Dendritic cell treated with granulocyte-macrophage colony-stimulating factor and Interleukin-4, amounts not matched to agents 40 ng/mL and 50 ng/mL, for 4 days (primary cell): ENCODE results near the gene SH3BP2.

ENCODE experiments used
- H3K27ac Mint-ChIP-seq: one replicate; pipeline ENCODE4 v1.8.0; 2022; ENCODE audit warnings: mild to moderate bottlenecking, mixed read lengths
- H3K27me3 Mint-ChIP-seq: one replicate; pipeline ENCODE4 v1.8.0; 2022; ENCODE audit warnings: mild to moderate bottlenecking, mixed read lengths
- H3K36me3 Mint-ChIP-seq: one replicate; pipeline ENCODE4 v1.8.0; 2022; ENCODE audit warnings: low read depth, mixed read lengths
- H3K4me1 Mint-ChIP-seq: one replicate; pipeline ENCODE4 v1.8.0; 2022; ENCODE audit warnings: low read depth, mixed read lengths
- H3K4me3 Mint-ChIP-seq: one replicate; pipeline ENCODE4 v1.8.0; 2022; ENCODE audit warnings: mild to moderate bottlenecking, moderate library complexity, mixed read lengths
- H3K9me3 Mint-ChIP-seq: one replicate; pipeline ENCODE4 v1.8.0; 2022; ENCODE audit warnings: mixed read lengths
- intact Hi-C: fragments of 100-400 bp; cut with micrococcal nuclease; formaldehyde crosslinking; loops from one replicate; pipeline ENCODE4 v1.15.0; 2022

The SH3BP2 gene

GRCh38 chr4:2791518-2792395 is 1.1 kb upstream of the SH3BP2 start:
- intact Hi-C loops = loop anchor here (1.0 kb wide), 1 partner anchor 10 kb away; no protein-coding TSS in a partner anchor
- no peaks in the 10 kb centered on the region for H3K9me3 Mint-ChIP-seq
- peak overlapping the region; percentile 44 for H3K4me3 Mint-ChIP-seq
- H3K27ac Mint-ChIP-seq = peak overlapping the region; percentile 78
- peaks cover 88% of the 10 kb centered on the region for H3K4me1 Mint-ChIP-seq
- H3K36me3 Mint-ChIP-seq = peaks cover 36% of the 10 kb centered on the region
- H3K27me3 Mint-ChIP-seq = no peaks in the 10 kb centered on the region

GRCh38 chr4:2792396-2792710 is 532 bp upstream of the SH3BP2 start:
- no peaks in the 10 kb centered on the region for H3K9me3 Mint-ChIP-seq
- H3K27me3 Mint-ChIP-seq = no peaks in the 10 kb centered on the region
- H3K4me3 Mint-ChIP-seq = peak overlapping the region; percentile 44
- peaks cover 42% of the 10 kb centered on the region for H3K36me3 Mint-ChIP-seq
- H3K4me1 Mint-ChIP-seq = peaks cover 88% of the 10 kb centered on the region
- intact Hi-C loops = loop anchor here (1.0 kb wide), 1 partner anchor 9 kb away; no protein-coding TSS in a partner anchor
- H3K27ac Mint-ChIP-seq = peak overlapping the region; percentile 78

- H3K4me1 Mint-ChIP-seq = peaks cover 88% of the 10 kb centered on the region
- peaks cover 57% of the 10 kb centered on the region for H3K36me3 Mint-ChIP-seq
- no peaks in the 10 kb centered on the region for H3K27me3 Mint-ChIP-seq
- peak overlapping the region; percentile 94 for H3K27ac Mint-ChIP-seq
- H3K9me3 Mint-ChIP-seq = no peaks in the 10 kb centered on the region
- intact Hi-C loops = no loop called here
- H3K4me3 Mint-ChIP-seq = peak overlapping the region; percentile 88
Observed at GRCh38 chr4:2793586-2794485, 951 bp downstream of the SH3BP2 start.

- H3K4me3 Mint-ChIP-seq = peak overlapping the region; percentile 88
- H3K4me1 Mint-ChIP-seq = peaks cover 85% of the 10 kb centered on the region
- no peaks in the 10 kb centered on the region for H3K9me3 Mint-ChIP-seq
- peak overlapping the region; percentile 94 for H3K27ac Mint-ChIP-seq
- intact Hi-C loops = loop anchor here (5.0 kb wide), 1 partner anchor 138 kb away; no protein-coding TSS in a partner anchor
- H3K27me3 Mint-ChIP-seq = no peaks in the 10 kb centered on the region
- peaks cover 65% of the 10 kb centered on the region for H3K36me3 Mint-ChIP-seq
Observed at GRCh38 chr4:2794486-2795299, 1.8 kb downstream of the SH3BP2 start.

GRCh38 chr4:2795300-2795892 is 2.5 kb downstream of the SH3BP2 start:
- intact Hi-C loops = loop anchor here (5.0 kb wide), 1 partner anchor 137 kb away; no protein-coding TSS in a partner anchor
- H3K27me3 Mint-ChIP-seq = no peaks in the 10 kb centered on the region
- H3K36me3 Mint-ChIP-seq = peaks cover 72% of the 10 kb centered on the region
- H3K9me3 Mint-ChIP-seq = no peaks in the 10 kb centered on the region
- peak overlapping the region; percentile 94 for H3K27ac Mint-ChIP-seq
- H3K4me1 Mint-ChIP-seq = peaks cover 85% of the 10 kb centered on the region
- peak overlapping the region; percentile 88 for H3K4me3 Mint-ChIP-seq

- Mint-ChIP-seq H3K4me3 (peak overlapping the region; percentile 86), H3K27me3 (no peaks in the 10 kb centered on the region), H3K9me3 (no peaks in the 10 kb centered on the region), H3K36me3 (peaks cover 80% of the 10 kb centered on the region), H3K27ac (peak overlapping the region; percentile 94), H3K4me1 (peaks cover 85% of the 10 kb centered on the region)
- intact Hi-C loops = loop anchor here (5.0 kb wide), 1 partner anchor 136 kb away; no protein-coding TSS in a partner anchor
Observed at GRCh38 chr4:2795893-2796848, 3.3 kb downstream of the SH3BP2 start.

GRCh38 chr4:2796849-2797544 is 4.1 kb downstream of the SH3BP2 start:
- Mint-ChIP-seq H3K27ac (peak overlapping the region; percentile 94), H3K4me3 (peak overlapping the region; percentile 86)

GRCh38 chr4:2797545-2798305 is 4.8 kb downstream of the SH3BP2 start:
- Mint-ChIP-seq H3K27me3 (no peaks in the 10 kb centered on the region), H3K27ac (peak overlapping the region; percentile 94), H3K9me3 (no peaks in the 10 kb centered on the region), H3K36me3 (peaks cover 96% of the 10 kb centered on the region), H3K4me3 (peak overlapping the region; percentile 86), H3K4me1 (peaks cover 86% of the 10 kb centered on the region)
- intact Hi-C loops = loop anchor here (5.0 kb wide), 1 partner anchor 135 kb away; no protein-coding TSS in a partner anchor

More at GRCh38 chr4:2796849-2797544, 4.1 kb downstream of the SH3BP2 start:
- peaks cover 88% of the 10 kb centered on the region for H3K36me3 Mint-ChIP-seq
- no peaks in the 10 kb centered on the region for H3K9me3 Mint-ChIP-seq
- intact Hi-C loops = loop anchor here (5.0 kb wide), 1 partner anchor 135 kb away; no protein-coding TSS in a partner anchor
- peaks cover 85% of the 10 kb centered on the region for H3K4me1 Mint-ChIP-seq
- no peaks in the 10 kb centered on the region for H3K27me3 Mint-ChIP-seq

- Mint-ChIP-seq H3K9me3 (no peaks in the 10 kb centered on the region), H3K4me3 (peak overlapping the region; percentile 86), H3K36me3 (peaks cover 100% of the 10 kb centered on the region), H3K27me3 (no peaks in the 10 kb centered on the region), H3K4me1 (peaks cover 95% of the 10 kb centered on the region), H3K27ac (peak overlapping the region; percentile 94)
- intact Hi-C loops = loop anchor here (5.0 kb wide), 1 partner anchor 134 kb away; no protein-coding TSS in a partner anchor
Observed at GRCh38 chr4:2798399-2799223, 5.7 kb downstream of the SH3BP2 start.

GRCh38 chr4:2799224-2799911 is 6.5 kb downstream of the SH3BP2 start:
- H3K9me3 Mint-ChIP-seq = no peaks in the 10 kb centered on the region
- H3K4me1 Mint-ChIP-seq = peaks cover 96% of the 10 kb centered on the region
- intact Hi-C loops = loop anchor here (5.0 kb wide), 1 partner anchor 133 kb away; no protein-coding TSS in a partner anchor
- H3K27me3 Mint-ChIP-seq = no peaks in the 10 kb centered on the region
- H3K36me3 Mint-ChIP-seq = peaks cover 100% of the 10 kb centered on the region
- peak overlapping the region; percentile 94 for H3K27ac Mint-ChIP-seq
- peak overlapping the region; percentile 86 for H3K4me3 Mint-ChIP-seq
